Measurements from ENCODE around the gene NRP1. TPM values are rescaled to one million over a fixed set of nuclear protein-coding genes. Genes with fewer than 3 reads are reported as not detected.
"Not testable (repeated sequence)": the region's sequence is repeated elsewhere in the genome, so short reads cannot be mapped to it uniquely, and the experiment has no call there.

NRP1 gene
- total RNA-seq, 4 donors from 2014 or later: 8.2 to 24.6 (median 18.7) TPM

DNA sequence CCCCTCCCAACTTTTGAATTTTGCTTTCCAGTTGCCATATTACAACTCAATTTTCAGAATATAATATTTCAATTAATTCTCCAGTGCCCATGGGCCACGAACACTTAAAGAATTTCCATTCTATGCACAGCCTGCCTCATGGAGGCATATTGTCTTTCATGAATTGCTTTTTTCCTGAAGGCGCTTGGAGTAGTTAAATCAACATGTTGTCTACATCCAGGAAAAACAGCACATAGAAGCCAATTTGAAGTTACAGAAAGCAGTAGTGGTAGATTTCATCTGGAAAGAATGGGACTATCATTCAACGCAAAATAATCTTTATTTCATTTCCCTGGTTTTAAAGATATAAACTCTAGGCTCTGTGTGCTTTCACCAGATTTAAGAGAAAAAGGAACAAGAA is 106.0 kb downstream of the NRP1 start:
- WGBS, 2 donors: 94 to 96% methylated on average over 3 of the region's 3 CpGs
- no peak for DNase-seq (ENCODE audit: low spot score in 2 of 2)
- intact Hi-C loops (cut with DNase I; ENCODE audit: low total_unique reads): no loop called here
- no peak overlapping the region for H3K4me3 ChIP-seq (ENCODE audit: low read depth, poor library complexity, severe bottlenecking)
- TF ChIP-seq CTCF (IDR thresholded peaks at IDR 0.05) (no peak), POLR2A (IDR thresholded peaks at IDR 0.05) (no peak)

DNA sequence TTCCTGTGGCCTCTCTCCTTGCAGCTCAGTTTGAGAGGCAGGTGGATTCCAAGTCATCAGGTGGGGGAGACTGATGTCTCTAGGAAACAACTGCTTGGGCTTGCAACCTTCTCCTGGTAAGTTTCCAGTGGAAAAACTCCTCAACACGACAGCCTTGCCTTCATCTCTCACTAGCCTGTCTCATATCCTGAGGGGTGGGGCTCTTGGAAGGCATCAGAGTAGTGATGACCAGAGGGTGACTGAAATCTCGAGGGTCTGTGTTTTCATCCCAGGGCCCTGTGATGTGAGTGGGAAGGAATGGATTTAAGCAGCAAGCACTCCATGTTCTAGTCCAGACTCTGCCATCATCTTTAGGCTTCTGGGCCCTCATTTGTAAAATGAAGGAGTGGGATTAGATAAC is 107.0 kb downstream of the NRP1 start:
- DNase-seq (ENCODE audit: low spot score in 2 of 2): no peak
- no peak overlapping the region for H3K4me3 ChIP-seq (ENCODE audit: low read depth, poor library complexity, severe bottlenecking)
- intact Hi-C loops (cut with DNase I; ENCODE audit: low total_unique reads): no loop called here
- WGBS, 2 donors: 44 to 63% methylated on average over 2 of the region's 2 CpGs
- no peak for TF ChIP-seq POLR2A (IDR thresholded peaks at IDR 0.05)
- no peak for TF ChIP-seq CTCF (IDR thresholded peaks at IDR 0.05)

DNA sequence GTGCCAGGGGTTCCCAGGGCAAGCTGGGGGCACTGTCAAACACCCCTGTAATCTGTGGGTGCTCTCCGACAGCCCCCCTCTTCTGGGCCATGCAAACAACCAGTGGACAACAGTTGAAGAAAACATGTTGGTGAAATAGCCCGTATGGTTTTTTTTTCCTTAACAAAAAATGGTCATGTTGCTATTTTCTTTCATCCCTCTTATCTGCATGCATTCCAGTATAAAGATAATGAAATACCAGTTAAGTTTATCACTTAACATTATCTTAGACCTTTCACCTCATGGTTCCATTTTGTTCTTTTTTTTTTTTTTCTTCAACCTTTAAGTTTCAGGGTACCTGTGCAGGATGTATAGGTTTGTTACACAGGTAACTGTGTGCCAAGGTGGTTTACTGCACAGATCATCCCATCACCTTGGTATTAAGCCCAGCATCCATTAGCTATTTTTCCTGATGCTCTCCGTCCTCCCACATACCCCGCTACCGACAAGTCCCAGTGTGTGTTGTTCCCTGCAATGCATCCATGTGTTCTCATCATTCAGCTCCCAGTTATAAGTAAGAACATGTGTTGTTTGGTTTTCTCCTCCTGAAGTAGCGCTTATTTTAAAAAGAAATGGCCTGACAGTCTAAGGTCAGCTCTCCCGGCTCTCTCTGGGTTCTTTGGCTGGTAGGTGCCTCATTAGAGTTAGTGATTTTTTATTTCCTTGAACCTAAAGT is 110.1 kb downstream of the NRP1 start:
- intact Hi-C loops (cut with DNase I; ENCODE audit: low total_unique reads): no loop called here
- H3K4me3 ChIP-seq (ENCODE audit: low read depth, poor library complexity, severe bottlenecking): no peak overlapping the region
- TF ChIP-seq POLR2A (IDR thresholded peaks at IDR 0.05): no peak
- no peak for TF ChIP-seq CTCF (IDR thresholded peaks at IDR 0.05)
- DNase-seq (ENCODE audit: low spot score in 2 of 2): no peak
- WGBS, 2 donors: 80 to 87% methylated on average over 7 of the region's 7 CpGs

DNA sequence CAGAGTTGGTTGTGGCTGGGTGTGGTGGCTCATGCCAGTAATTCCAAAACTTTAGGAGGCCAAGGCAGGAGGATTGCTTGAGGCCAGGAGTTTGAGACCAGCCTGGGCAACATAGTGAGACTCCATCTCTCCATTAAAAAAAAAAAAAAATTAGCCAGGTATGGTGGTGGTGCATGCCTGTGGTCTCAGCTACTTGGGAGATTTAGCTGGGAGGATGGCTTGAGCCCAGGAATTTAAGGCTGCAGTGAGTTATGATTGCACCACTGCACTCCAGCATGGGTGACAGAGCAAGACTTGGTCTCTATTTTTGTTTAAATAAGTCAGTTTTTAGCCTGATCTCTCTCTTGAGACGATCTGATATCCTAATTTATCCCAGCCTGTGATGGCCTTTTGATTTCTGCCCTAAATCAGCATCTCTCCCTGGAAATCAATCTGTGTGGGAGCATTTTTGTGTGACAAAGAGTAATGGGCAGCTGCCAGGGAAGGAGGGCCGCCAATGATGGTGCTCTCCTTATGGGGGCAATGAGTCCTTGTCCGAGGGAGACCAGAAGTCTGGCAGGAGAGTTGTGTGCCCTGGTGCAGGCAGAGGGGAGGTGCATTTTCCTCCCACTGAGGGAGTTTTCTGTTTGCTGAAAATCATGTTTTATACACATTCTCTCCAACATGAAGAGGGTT is 111.0 kb downstream of the NRP1 start:
- intact Hi-C loops (cut with DNase I; ENCODE audit: low total_unique reads): no loop called here
- H3K4me3 ChIP-seq (ENCODE audit: low read depth, poor library complexity, severe bottlenecking): no peak overlapping the region
- WGBS, 2 donors: 90 to 93% methylated on average over 3 of the region's 3 CpGs
- no peak for DNase-seq (ENCODE audit: low spot score in 2 of 2)
- TF ChIP-seq CTCF (IDR thresholded peaks at IDR 0.05): no peak
- no peak for TF ChIP-seq POLR2A (IDR thresholded peaks at IDR 0.05)

GRCh38 chr10:33222304-33222703 is 112.2 kb downstream of the NRP1 start:
- 89 to 97% methylated on average over 9 of the region's 9 CpGs for WGBS, 2 donors
- intact Hi-C loops (cut with DNase I; ENCODE audit: low total_unique reads); H3K4me3 ChIP-seq (ENCODE audit: low read depth, poor library complexity, severe bottlenecking); DNase-seq (ENCODE audit: low spot score in 2 of 2): not testable (repeated sequence)

- intact Hi-C loops (cut with DNase I; ENCODE audit: low total_unique reads): no loop called here
Measured at GRCh38 chr10:33217854-33218253, 116.6 kb downstream of the NRP1 start.

More at GRCh38 chr10:33217854-33218253, 116.6 kb downstream of the NRP1 start:
- DNase-seq (ENCODE audit: low spot score in 2 of 2): no peak
- TF ChIP-seq CTCF (IDR thresholded peaks at IDR 0.05) (no peak), POLR2A (IDR thresholded peaks at IDR 0.05) (no peak)
- H3K4me3 ChIP-seq (ENCODE audit: low read depth, poor library complexity, severe bottlenecking): no peak overlapping the region
- 76 to 84% methylated on average over 4 of the region's 4 CpGs for WGBS, 2 donors

Data from lower leg skin (tissue), 4 donors.